Glomerular visceral epithelial cell (primary cell): ENCODE data around the gene PARD3.
A peak's percentile ranks its signal among the peaks of the same experiment; 100 is the strongest.

Source experiments
- DNase-seq: peaks from one replicate; pipeline ENCODE4 v3.0.0-alpha.2; 2016; ENCODE audit errors: extremely low spot score

PARD3 gene

DNA sequence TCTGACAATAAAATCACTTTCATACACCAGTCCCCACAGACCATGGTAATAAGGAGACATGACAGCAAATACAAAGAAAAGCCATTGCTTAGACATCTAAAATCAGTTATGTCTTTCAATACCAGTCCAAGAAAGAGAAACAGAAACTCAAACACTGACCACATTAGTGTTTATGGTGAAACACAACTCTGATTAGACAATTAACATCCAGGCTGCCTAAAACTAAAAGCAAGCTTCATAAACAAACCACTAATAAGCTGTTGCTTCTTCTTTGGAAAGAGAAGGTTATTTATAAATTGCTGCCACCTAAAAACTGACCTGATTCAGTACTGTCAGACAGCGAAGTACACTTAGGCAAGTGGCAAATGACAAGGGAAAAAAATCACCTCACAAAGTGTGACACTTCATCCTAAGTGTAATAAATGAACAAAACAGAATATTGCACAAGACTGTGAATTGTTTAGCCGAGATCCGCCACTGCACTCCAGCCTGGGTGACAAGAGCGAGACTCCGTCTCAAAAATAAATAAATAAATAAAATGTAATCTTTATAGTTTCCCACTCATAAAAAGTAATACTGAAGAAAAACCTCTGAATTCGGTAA, 277.4 kb downstream of the PARD3 start:
- DNase-seq, result no peak

DNA sequence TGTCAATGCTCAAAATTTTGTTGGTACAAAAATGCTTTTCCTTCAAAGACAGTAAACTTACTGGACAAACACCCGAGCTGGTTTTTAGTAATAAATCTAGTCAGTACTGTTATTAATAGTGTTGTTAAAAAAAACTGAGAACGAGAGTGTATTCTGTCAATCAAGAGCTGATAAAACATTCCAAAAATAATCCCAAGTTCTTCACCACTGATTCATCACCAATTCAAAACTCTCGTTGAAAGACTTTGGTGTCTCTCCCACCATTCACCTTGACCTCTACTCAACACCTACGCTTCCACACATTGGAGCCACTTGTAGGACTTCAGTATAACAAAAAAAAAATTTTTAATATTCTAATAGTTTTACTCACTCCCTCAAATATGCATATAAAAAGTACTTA, 279.2 kb downstream of the PARD3 start:
- no peak for DNase-seq

DNA sequence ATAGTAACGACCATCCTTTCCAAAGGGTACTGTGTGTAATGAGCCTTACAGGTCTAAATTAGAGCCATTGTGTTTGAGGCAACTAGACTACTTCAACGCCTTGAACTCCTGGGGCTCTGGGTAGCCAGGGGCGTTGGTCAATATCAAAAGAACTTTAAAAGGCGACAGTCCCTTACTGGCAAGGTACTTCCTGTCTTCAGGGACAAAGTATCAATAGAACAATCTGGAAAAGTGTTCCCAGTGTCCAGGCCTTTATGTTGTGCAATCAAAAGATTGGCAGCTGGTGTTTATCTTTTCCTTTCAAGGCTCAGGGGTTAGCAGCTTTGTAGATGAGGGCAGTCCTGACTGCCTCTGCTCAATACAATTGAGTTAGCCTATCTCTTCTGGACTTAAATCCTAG, 284.3 kb downstream of the PARD3 start:
- DNase-seq, result no peak

DNA sequence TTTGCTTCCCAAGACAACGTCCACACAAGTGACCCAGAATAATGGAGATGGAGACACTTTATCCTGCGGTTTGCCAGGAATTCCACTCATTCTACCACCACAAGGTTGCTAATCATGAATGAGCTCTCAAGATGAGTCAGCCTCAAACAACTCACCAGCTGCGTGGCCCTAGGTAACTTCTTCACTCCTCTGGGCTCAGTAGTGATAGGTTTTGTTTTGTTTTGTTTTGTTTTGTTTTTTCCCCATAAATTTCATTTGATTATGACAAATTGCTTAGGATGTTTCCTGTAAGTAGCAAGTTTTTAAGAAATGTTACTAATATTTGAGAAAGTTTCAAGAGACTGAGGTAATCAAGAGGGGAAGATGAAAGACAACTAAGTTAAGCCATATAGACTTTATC, 286.8 kb downstream of the PARD3 start:
- peak; percentile 96 for DNase-seq

DNA sequence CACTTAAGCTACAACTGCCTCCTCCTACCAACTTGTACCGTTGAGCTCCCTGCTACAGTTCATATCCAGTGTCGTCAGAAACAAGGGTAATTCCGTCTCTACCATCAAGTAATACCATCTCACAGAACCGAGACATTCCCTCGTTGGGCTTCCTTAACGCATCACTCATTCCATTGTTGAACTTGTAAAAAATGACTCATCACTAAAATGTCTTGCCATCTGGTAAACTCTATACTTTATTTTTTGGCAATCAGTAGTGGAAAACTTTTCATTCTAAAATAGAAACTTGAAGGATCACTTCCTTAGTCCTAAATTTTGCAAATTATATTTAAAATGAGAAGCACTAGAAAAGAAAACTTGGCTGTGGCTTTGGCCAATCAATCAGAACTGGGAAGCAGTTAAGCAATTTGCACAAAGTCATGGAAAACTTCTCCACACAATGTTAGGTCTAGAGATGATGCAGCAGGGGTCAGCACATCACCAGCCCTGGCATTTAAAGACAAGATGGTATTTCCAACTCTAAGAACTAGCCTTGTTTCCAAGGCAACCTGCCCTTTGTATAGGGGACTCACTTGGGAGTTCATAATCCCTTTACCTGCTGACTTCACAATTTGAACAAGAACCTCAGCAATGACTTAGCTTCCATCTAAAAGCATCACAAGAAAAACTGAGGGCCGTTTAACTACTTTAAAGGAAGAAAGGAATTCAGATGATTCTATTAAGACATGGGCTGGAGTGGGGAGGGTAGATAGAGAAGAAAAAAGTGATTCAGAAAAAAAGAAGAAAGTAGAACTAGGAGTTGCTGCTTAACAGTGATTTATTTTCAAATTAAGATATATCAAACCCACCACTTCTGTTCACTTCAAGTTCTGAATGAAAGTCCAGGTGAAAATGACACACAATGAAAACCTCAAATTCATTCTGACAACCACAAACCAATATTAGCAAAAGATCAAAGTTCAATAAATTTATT, 288.1 kb downstream of the PARD3 start:
- peak; percentile 89 for DNase-seq

DNA sequence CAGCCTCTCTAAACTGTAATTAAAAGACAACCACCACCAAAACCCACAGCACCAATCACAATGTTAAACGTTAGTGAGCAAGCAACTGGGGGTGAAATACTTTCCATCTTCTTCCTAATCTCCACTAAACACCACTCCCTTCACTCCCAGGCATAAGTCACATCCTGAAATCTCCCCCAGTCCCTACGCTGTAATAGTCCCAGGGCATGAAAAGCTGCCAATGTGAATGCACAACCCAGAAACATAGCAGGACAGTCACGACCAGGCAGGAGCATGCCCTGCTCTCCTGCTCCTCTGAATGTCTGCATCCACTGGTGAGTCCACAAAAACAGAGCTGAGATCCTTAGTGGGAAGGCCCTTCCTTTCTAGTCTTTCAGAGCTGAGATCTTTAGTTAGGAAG, 288.9 kb downstream of the PARD3 start:
- DNase-seq, result peak; percentile 49

DNA sequence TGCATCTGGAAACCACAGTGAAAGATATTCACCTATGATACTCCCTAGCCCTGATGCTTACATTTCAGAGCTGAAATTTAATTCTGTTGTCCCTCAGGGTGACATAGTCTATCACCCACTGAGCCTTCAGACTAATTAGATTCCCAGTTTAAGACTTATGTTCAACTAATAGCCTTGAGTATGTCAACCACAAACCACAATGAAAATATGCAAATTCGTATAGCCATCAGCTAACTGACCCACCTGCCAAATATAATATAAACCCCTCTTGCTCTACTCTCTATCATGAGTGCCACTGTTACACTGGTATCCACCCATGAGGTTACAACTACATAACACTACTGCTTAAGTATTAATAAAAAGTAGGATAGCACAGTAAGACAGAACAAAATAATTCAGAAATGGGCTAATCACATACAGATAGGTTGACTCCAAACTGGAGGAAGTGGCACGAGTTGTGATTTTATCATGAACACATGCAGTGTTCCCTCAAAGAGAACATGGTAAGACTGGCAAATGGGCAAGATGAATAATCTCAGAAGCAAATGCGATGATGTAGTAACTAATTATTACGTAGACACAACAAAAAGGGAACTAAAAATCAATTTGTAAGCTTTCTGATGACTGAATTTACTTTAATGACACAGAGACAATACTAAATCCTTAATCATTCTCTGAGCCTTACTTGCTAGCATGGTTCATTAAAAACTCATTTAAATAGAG, 290.6 kb downstream of the PARD3 start:
- DNase-seq, result no peak

DNA sequence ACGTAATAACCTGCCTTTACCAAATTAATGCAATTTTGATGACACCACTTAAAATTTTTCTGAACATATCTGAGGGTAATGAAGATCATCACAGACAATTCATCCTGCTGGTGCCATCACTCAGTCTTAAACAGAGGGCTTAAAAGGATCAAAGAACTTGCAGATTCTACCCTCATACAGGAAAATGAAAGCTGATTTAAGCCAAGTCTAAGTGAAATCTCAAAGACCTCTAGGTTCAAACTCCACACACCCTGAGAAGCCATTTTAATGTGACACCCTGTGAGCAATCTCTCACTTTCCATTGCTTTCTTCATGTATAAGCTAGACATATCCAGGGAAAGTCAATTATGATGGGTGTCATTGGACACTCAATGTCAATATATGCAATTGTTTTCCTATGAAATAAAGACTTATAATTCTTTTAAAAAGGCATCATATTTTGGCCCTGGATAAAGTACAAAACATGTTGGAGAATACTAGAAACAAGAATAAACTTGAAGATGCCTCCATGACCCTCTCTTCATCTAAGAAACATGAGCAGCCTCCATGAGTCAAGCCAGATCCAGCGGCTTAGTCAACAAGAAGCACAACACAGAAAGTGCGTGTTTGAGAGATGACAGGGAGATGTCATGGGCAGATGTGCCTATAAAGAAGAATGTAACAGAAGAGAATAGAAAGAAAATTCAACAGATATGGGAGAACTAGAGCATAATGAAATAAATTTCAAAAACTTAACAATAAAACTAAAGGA, 291.9 kb downstream of the PARD3 start:
- no peak for DNase-seq

DNA sequence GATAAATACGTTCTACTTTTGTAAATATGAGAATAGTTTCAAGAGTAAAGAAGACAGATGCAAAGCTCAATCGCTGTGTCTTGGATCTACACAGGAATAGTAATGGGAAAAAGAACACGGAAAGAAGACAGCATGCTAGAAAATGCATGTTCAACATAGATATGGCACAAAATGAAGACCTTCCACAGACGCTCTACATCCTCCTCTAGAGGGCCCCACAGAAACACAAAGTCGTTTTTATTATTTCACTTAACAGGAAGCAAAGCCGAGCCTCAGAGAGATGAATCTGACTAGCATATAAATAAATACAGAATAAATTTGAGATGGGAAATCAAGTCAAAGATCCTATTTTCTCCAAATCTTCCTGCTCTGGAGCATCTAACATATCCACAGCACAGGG, 292.6 kb downstream of the PARD3 start:
- DNase-seq, result no peak

DNA sequence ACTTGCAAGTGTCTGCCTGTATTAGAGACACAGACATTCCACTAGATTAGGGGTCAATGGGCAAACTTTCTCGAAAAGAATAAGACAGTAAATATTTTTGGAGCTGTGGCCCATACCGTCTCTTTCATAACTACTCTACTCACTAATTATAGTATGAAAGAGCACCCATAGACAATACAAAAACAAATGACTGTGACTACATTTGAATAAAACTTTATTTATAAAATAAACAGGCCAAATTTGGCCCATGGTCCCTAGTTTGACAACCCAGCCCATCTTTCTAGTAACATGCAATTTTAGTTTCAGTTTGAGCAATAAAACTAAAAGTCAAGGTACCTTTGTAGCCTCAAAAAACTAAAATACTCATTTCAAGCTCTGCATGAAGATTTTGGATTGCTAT, 294.6 kb downstream of the PARD3 start:
- no peak for DNase-seq

DNA sequence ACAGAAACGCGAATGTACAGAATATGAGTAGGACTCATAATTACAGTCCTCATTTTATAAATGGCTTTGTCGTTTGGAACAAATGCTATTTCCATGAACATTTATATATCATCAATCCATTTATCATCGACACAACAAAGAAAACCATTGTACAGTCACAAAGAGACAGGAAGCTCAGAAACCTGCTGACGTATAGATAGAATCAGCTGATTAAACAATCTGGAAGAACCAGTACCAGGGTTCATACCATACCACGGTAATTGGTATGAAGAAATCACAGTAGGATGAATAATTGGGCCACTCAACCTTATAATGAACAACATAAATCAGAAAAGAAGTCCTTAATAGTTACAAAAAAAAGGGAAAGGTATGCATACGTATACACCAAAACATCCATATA, 295.0 kb downstream of the PARD3 start:
- DNase-seq, result no peak

DNA sequence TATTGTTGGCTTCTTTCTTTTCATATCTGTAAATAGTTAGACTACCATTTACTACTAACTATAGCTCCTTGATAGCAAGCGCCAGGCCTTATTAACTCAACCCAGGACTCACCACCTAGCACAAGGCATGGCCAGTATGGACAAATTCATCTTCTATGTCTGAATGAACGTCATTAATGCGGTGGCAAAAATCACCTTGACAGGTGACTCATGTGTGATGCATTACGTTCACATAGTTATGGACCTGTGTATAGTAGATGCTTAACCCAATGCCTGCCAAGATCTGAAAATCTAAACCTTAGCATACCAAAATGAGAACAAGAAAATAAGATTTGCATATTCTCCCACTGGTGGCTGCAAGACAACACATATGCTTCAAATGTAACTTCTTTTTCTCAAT, 300.8 kb downstream of the PARD3 start:
- no peak for DNase-seq

DNA sequence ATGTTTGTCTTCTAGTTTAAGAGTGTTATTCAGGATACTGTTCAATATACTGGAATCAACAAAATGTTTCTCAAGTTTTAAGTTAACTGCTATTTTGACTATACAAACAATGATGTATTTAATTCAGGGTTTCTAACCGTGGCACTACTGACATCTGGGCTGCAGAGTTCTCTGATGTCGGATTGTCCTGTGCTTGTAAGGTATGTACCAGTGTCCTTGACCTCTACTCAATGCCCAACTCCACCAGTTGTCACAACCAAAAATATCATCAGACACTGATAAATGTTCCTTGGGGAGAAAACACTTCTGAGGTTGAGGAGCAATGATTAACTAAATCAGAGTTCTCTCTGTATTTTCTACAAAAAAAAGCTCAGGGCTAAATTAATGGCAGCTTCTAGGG, 301.5 kb downstream of the PARD3 start:
- DNase-seq, result no peak

DNA sequence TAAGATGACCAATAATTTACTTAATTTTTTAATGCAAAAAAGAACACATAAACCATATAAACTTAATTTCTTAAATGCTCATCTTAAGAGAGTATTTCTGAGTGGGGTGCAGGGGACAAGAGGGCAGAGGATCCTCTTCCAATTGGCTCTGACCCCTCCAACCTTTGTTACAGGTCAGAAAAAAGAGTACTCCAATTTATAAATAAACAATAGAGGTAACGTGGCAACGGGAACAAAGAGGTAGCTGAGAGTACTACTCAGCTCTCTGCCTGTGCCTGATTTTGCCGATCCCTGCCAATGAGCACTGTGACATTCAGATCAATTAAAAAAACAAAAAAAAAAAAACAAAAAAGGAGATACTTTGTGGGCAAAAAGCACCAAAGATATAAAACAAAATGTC, 307.9 kb downstream of the PARD3 start:
- DNase-seq, result no peak

DNA sequence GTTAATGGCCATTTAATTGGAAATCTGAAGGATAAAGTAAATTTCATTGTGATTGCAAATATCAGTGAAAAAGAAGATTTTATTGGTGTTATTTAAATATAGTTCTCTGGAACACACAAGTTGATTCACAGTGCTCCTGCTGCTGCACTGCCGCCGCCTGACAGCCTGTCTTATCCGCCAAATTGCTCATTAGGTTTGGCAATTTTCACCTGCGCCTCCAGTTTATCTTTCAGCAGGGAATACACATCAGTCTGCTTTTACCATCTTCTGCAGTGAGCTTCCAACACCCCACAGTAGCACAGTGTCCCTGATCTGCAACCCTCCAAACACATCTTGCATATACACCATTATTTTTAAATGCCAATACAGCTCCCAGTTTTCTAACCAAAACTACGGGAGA, 308.3 kb downstream of the PARD3 start:
- DNase-seq, result no peak

DNA sequence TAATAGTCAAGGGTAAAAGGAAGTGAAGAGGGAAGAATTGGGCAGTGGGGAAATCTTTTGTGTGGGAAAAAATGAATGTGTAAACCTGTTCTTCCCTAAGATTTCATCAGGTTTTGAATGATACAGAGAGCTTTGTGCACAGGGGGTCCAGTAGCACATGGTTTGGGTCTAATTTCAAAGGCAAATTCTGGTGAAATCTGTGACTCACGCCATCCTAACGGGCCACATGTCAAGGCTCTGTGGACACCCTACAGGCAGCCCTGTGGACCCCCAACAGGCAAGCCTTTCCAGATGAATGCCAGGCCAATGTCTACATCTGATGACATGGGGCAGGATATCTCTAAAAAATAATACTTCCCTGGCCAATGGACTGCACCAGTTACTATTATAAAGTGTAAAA, 309.8 kb downstream of the PARD3 start:
- no peak for DNase-seq

DNA sequence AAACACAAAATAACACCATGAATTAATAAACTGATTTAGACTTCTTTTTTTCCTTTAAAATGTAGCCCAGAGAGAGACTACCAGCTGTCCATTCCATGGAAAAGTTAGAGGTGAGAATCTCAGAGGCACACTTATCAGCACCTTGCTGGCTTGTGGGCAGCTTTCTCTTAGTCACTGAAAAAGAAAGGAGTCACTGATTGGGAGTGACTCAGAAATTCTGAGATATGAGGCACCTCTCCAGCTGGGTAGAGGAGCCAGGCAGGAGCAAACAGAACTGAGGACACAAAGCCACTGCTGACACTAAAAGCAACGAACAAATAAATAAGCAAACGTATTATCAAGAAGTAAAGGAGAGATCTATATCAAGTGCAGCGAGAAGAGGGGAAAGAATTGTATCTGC, 310.6 kb downstream of the PARD3 start:
- peak; percentile 71 for DNase-seq

DNA sequence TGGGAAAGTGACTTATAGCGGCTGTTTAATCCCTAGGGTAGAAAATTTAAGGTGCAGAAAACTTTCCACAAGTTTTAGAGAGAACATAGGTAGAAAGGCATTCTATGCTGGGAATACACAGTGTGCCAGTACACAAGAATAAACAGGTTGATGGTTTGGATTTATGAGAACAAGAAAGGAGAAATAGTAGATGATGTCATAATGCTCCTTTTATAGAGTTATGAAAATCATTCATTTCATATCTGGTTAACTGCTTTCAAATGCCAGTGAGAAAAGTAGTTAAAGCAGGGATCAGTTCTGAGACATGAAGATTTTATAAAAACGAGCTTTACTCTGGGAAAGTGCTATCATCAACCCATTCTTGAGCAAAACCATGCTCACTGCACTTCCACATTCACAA, 311.4 kb downstream of the PARD3 start:
- DNase-seq, result no peak

DNA sequence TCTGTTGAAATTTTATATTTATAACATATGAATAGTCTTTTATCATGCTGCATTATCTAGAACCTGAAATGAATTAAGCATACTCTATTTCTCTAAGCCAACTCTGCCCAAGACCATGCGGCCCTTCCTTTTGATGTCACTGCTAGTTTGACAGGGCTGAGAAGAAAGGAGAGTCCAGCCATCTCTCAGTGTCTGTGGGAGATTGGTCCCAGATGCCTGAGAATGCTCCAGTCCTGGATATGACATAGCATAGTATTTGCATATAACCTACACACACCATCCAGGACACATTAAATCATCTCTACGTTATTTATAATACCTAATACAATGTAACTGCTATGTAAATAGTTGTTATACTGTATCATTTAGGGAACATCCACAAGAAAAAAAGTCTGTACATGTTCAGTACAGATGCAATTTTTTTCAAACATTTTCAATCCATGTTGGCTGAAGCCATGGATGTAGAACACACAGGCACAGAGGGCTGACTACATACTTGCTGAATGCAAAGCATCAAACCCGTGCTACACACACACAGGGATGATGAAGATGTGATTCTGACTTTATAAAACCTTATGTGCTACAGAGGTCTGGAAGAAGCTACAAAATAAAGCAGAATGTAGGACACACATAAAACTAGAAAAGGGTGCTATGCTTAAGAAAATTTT, 315.4 kb downstream of the PARD3 start:
- DNase-seq, result no peak

DNA sequence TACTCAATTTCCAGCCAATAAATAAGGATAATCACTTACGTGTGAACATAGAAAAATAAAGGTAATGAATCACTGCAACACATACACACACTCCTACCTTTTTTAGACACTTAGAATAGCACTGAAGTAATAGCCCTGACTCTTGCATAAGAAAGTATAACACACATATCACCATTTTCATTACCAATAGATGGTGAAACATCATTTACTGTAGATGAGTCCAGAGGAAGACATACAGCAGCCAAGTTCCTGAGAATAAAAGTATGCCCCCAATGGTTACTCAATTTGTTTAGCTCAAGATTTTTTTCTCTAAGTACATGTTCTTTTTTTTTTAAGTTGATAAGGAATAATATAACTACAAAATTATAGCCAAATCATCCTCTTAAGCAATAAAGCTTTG, 316.3 kb downstream of the PARD3 start:
- DNase-seq, result no peak

DNA sequence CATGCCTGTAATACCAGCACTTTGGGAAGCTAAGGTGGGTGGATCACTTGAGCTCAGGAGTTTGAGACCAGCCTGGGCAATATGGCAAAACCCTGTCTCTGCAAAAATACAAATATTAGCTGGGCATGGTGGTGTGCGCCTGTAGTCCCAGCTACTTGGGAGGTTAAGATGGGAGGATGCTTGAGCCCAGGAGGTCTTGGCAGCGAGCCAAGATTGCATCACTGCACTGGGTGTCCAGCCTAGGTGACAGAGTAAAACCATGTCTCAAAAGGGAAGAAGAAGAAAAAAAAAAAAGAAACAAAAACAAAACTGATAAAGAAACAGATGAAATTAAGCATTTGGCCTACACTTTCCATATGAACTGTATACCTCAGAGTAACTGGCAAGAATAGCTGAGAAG, 319.2 kb downstream of the PARD3 start:
- peak; percentile 21 for DNase-seq
